DOHH2 (cell line): Measurements from ENCODE around the gene MLLT3.

Source experiments
- EZH2phosphoT487 ChIP-seq: fragments of 200-600 bp; sonication (generic); IDR thresholded peaks from 2 replicates; pipeline ENCODE4 v1.6.1; 2017; ENCODE audit warnings: borderline replicate concordance, mild to moderate bottlenecking, antibody characterized with exemption, low read length, moderate library complexity, mixed read lengths
- TF ChIP-seq, protein P1 (sequence below): fragments of 200-600 bp; sonication (generic); IDR thresholded peaks from one replicate; pipeline ENCODE4 v1.5.1; 2014; ENCODE audit warnings: antibody characterized with exemption, mild to moderate bottlenecking, low read depth, low read length; ENCODE audit not compliant: poor library complexity, severe bottlenecking

DNA sequence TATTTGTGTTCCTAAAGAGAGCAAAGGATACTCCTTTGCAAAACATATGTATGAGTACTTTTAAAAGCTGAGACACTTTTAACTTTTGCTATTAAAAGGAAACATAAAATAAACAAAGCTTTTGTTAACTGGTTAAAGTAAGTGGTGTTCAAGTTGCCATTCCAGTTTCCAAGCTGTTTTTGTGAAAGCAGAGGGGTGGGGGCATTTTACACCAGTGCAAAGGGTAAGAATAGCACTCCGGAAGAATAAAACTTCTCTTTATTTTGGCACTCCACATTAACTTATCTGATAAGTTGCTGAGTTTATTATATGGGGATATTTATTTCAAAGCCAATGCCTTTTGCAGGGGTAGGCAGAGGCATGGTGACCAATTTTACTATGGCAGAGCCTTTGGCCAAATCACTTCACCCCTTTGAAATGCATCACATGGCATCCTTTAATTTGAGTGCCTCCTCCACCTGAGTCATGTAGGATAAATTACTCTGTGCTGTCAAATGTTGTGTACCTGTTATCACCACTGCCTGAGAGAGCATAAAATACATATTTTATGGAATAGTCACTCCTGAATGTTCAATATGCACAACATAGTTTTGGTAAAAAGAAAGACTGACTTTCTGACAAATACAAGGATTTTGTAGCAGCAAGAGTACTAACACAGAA lies 62.9 kb downstream of the MLLT3 start:
- TF ChIP-seq, protein P1, sequence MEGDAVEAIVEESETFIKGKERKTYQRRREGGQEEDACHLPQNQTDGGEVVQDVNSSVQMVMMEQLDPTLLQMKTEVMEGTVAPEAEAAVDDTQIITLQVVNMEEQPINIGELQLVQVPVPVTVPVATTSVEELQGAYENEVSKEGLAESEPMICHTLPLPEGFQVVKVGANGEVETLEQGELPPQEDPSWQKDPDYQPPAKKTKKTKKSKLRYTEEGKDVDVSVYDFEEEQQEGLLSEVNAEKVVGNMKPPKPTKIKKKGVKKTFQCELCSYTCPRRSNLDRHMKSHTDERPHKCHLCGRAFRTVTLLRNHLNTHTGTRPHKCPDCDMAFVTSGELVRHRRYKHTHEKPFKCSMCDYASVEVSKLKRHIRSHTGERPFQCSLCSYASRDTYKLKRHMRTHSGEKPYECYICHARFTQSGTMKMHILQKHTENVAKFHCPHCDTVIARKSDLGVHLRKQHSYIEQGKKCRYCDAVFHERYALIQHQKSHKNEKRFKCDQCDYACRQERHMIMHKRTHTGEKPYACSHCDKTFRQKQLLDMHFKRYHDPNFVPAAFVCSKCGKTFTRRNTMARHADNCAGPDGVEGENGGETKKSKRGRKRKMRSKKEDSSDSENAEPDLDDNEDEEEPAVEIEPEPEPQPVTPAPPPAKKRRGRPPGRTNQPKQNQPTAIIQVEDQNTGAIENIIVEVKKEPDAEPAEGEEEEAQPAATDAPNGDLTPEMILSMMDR = no peak
- TF ChIP-seq EZH2phosphoT487 = no peak
